Measurements from ENCODE around the gene CLDN15.

DNA sequence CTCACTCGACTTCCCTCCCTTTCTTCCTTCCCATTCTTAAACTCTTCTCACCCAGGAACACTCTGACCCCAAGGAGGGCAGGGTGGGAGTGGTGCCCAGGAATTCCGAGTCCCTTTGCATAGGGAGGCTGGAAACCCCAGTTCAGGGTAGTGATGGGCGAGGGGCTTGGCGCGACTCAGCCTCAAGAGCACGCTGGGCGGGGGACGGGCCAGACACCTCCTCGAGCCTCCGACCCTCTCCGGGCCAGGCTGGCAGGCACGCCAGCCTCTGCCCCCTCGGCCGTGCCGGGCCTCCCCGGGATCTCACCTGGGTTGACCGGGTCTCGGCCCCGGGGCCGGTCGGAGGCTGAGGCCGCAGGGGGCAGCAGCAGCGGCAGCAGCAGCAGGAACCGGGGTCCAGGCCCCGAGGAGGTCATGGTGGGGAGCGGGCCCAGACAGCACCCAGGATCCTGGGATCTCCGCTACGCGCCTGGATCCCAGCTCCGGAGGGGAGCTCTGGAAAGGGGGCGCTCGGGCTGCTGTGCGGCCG is 20.7 kb downstream of the CLDN15 start:
- TF ChIP-seq CEBPB (IDR thresholded peaks at IDR 0.05) (no peak), RNF2 (IDR thresholded peaks at IDR 0.05; ENCODE audit: borderline replicate concordance, low read depth) (no peak), POLR2A (IDR thresholded peaks at IDR 0.05; ENCODE audit: low read length) (no peak), RARB (CRISPR knock-in tag; IDR thresholded peaks at IDR 0.05) (no peak), KDM1A (IDR thresholded peaks at IDR 0.05; ENCODE audit: low read depth) (no peak), HDAC2 (IDR thresholded peaks at IDR 0.05) (no peak), EP300 (IDR thresholded peaks at IDR 0.05) (no peak), ZSCAN20 (CRISPR knock-in tag; IDR thresholded peaks at IDR 0.05) (no peak), PHF8 (IDR thresholded peaks at IDR 0.05; ENCODE audit: borderline replicate concordance, low read depth) (no peak; the same call in 1 of the 2 replicates)
- TF ChIP-seq, protein P1, sequence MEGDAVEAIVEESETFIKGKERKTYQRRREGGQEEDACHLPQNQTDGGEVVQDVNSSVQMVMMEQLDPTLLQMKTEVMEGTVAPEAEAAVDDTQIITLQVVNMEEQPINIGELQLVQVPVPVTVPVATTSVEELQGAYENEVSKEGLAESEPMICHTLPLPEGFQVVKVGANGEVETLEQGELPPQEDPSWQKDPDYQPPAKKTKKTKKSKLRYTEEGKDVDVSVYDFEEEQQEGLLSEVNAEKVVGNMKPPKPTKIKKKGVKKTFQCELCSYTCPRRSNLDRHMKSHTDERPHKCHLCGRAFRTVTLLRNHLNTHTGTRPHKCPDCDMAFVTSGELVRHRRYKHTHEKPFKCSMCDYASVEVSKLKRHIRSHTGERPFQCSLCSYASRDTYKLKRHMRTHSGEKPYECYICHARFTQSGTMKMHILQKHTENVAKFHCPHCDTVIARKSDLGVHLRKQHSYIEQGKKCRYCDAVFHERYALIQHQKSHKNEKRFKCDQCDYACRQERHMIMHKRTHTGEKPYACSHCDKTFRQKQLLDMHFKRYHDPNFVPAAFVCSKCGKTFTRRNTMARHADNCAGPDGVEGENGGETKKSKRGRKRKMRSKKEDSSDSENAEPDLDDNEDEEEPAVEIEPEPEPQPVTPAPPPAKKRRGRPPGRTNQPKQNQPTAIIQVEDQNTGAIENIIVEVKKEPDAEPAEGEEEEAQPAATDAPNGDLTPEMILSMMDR (IDR thresholded peaks at IDR 0.05), result no peak
- TF ChIP-seq, protein P2, sequence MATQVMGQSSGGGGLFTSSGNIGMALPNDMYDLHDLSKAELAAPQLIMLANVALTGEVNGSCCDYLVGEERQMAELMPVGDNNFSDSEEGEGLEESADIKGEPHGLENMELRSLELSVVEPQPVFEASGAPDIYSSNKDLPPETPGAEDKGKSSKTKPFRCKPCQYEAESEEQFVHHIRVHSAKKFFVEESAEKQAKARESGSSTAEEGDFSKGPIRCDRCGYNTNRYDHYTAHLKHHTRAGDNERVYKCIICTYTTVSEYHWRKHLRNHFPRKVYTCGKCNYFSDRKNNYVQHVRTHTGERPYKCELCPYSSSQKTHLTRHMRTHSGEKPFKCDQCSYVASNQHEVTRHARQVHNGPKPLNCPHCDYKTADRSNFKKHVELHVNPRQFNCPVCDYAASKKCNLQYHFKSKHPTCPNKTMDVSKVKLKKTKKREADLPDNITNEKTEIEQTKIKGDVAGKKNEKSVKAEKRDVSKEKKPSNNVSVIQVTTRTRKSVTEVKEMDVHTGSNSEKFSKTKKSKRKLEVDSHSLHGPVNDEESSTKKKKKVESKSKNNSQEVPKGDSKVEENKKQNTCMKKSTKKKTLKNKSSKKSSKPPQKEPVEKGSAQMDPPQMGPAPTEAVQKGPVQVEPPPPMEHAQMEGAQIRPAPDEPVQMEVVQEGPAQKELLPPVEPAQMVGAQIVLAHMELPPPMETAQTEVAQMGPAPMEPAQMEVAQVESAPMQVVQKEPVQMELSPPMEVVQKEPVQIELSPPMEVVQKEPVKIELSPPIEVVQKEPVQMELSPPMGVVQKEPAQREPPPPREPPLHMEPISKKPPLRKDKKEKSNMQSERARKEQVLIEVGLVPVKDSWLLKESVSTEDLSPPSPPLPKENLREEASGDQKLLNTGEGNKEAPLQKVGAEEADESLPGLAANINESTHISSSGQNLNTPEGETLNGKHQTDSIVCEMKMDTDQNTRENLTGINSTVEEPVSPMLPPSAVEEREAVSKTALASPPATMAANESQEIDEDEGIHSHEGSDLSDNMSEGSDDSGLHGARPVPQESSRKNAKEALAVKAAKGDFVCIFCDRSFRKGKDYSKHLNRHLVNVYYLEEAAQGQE (IDR thresholded peaks at IDR 0.05), result no peak
